Measurements from ENCODE around the gene SLC22A3. TPM values are rescaled to one million over a fixed set of nuclear protein-coding genes. Genes with fewer than 3 reads are reported as not detected.

The SLC22A3 gene
- total and polyA plus RNA-seq, 2 of the 4 experiments (the other 2 are of a cell fraction): not detected

DNA sequence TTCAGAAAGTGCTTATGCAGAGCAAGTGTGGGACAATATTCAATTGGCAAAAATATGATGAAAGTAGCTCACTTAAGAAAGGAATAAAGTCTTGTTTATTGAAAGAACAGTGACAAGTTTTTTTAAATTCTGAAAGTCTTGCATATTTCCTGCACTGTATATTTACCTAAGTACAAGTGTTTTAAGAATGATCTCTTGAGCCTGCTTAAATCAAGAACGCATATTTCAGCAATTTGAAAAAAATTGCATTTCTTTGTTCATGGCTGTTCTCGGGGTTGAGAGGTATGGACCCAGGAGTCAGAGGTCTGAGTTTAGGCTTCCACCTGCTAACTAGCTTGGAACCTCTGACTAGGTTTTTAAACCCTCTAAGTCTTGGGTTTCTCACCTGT lies 27.4 kb downstream of the SLC22A3 start:
- Histone ChIP-seq H2AK5ac (ENCODE audit: low read depth, low read length) (no peak overlapping the region), H3K9me1 (ENCODE audit: insufficient read depth, low read length) (no peaks in the 10 kb centered on the region), H3K4me3 (ENCODE audit: insufficient read depth, low read depth, low read length) (no peak overlapping the region), H2AK9ac (replicated peaks; ENCODE audit: low read depth, low read length, poor library complexity) (no peak overlapping the region), H2AFZ (replicated peaks; ENCODE audit: low read length, poor library complexity) (no peak overlapping the region), H4K20me1 (ENCODE audit: insufficient read depth, low read length) (no peaks in the 10 kb centered on the region), H3K79me1 (ENCODE audit: low read depth in 1 of 2, low read length in 2 of 2) (no peaks in the 10 kb centered on the region), H2BK5ac (ENCODE audit: low read depth, low read length, poor library complexity, severe bottlenecking) (no peak overlapping the region), H3K56ac (ENCODE audit: extremely low read depth, insufficient read depth, low read length) (no peak overlapping the region), H3K4me1 (ENCODE audit: control insufficient read depth, insufficient read depth, low read length) (no peaks in the 10 kb centered on the region), H3K4me2 (ENCODE audit: low read depth, low read length) (no peak overlapping the region), H2BK20ac (ENCODE audit: low read depth, low read length) (no peak overlapping the region), H3K27me3 (ENCODE audit: control insufficient read depth, insufficient read depth, low read length) (no peaks in the 10 kb centered on the region), H4K8ac (ENCODE audit: low read depth in 2 of 2, low read length in 2 of 2) (no peak overlapping the region), H3K4ac (ENCODE audit: low read depth, low read length) (no peak overlapping the region), H3K23ac (ENCODE audit: low read depth, low read length) (no peak overlapping the region), H3K18ac (ENCODE audit: low read depth, low read length) (no peak overlapping the region), H4K91ac (ENCODE audit: insufficient read depth, low read depth, low read length) (no peak overlapping the region), H3K9me3 (ENCODE audit: control insufficient read depth, insufficient read depth, low read length) (peaks cover 1% of the 10 kb centered on the region; the same call in 1 of the 2 replicates), H3K14ac (replicated peaks; ENCODE audit: low read depth, low read length) (no peak overlapping the region), H2BK15ac (ENCODE audit: low read depth, low read length) (no peak overlapping the region), H2BK120ac (ENCODE audit: low read depth, low read length) (no peak overlapping the region), H4K5ac (ENCODE audit: low read depth, low read length) (no peak overlapping the region), H3K36me3 (ENCODE audit: control insufficient read depth, insufficient read depth, low read length) (no peaks in the 10 kb centered on the region), H3K27ac (ENCODE audit: insufficient read depth, low read length) (no peak overlapping the region), H3K9ac (ENCODE audit: low read depth, low read length) (no peak overlapping the region)
- no TSS peak for BruUV-seq (replicated peaks)
- ChIA-PET POLR2A (ENCODE audit: unreplicated experiment) (no interaction called here), CTCF (no interaction called here)
- dilution Hi-C loops (cut with HindIII; ENCODE audit: low sequenced_read_pairs, unreplicated experiment) (no loop called here), intact Hi-C loops (cut with micrococcal nuclease) (no loop called here), in situ Hi-C loops (cut with MboI; ENCODE audit: low sequenced_read_pairs) (no loop called here)
- no peak for TF ChIP-seq RAD21 (IDR thresholded peaks at IDR 0.05; ENCODE audit: low read length)
- no peak for TF ChIP-seq CHD1 (IDR thresholded peaks at IDR 0.05; ENCODE audit: low read depth, low read length)
- TF ChIP-seq FOS (IDR thresholded peaks at IDR 0.05; ENCODE audit: low read depth, low read length): no peak
- TF ChIP-seq BHLHE40 (IDR thresholded peaks at IDR 0.05; ENCODE audit: low read depth, low read length): no peak
- TF ChIP-seq NFE2L2 (IDR thresholded peaks at IDR 0.05; ENCODE audit: low read depth, low read length): no peak
- TF ChIP-seq MAFK (IDR thresholded peaks at IDR 0.05; ENCODE audit: low read depth, low read length): no peak
- WGBS, 2 experiments (ENCODE audit: extremely low coverage in 2 of 2, insufficient read length in 1 of 2): no CpG with 5 or more reads among the region's 2 CpGs
- ATAC-seq (ENCODE audit: low read depth) (no peak), DNase-seq (no peak)
